ENCODE results near the gene CNTN5.

DNA sequence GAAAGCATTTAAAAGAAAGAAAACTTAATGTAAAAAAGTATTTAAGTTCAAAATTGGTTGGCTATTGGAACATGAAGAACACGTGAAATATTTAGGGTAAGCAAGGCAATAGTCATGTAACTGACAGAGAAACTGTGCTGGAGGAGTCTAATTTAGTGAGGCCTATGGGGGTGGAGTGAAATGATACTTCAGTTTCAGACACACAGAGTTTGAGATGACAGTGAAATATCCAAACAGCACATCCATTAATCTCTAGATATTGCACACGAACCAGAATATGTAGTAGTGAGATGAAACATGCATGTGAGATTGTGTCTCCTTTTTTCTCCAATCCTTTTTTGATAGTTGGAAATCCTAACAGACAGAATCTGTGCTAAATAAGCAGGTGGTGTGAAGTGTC, 739.0 kb downstream of the CNTN5 start:
- no peak for TF ChIP-seq EZH2 (IDR thresholded peaks at IDR 0.05; ENCODE audit: borderline replicate concordance, insufficient read depth, low read depth, low read length, poor library complexity, severe bottlenecking)
- TF ChIP-seq, protein P1, sequence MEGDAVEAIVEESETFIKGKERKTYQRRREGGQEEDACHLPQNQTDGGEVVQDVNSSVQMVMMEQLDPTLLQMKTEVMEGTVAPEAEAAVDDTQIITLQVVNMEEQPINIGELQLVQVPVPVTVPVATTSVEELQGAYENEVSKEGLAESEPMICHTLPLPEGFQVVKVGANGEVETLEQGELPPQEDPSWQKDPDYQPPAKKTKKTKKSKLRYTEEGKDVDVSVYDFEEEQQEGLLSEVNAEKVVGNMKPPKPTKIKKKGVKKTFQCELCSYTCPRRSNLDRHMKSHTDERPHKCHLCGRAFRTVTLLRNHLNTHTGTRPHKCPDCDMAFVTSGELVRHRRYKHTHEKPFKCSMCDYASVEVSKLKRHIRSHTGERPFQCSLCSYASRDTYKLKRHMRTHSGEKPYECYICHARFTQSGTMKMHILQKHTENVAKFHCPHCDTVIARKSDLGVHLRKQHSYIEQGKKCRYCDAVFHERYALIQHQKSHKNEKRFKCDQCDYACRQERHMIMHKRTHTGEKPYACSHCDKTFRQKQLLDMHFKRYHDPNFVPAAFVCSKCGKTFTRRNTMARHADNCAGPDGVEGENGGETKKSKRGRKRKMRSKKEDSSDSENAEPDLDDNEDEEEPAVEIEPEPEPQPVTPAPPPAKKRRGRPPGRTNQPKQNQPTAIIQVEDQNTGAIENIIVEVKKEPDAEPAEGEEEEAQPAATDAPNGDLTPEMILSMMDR (IDR thresholded peaks at IDR 0.05), result no peak

All from B cell (primary cell).